Islet of Langerhans (tissue), 1 donor: ENCODE data around the gene ELMO3.

Experiments used
- FAIRE-seq: peaks from one replicate; lab custom pipeline; 2011; peaks lifted over from hg19 to GRCh38; lab: Jason Lieb, UNC

ELMO3 gene

DNA sequence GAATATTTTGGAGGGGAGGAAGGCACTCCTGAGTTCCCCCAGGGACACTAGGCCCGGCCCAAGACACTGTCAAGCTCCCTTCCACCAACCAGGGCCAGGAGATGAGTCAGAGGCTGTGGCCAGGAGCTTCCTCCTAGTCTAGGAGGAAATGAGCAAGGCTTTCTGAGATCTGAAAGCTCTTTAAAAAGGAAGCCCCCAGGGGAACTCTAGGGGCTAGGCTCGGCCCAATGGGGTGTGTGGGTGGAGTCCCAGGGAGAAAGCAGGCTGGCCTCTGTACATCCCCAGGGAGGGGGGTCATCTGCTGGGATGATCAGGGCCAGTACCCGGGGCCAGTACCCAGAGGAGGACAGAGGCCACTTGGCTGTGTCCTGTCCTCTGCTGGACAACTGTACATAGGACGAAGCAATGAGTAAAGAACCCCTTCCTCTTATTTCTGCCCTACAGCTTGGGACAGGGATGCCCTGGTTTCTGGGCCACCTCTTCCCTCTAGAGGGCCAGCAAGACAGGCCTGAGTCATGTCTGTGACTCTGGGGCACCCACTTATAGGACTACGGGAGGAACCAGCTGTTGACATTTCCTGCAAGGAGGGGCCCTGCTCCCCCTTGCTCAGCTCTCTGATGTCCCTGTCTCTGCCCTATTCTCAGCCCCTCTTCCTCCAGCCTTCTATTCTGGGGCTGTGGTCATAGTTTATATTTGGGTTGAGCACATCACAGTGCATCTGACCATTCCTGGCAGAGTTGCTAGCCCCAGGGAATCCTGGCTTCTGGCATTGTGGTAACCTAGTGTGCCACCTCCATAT is 45.7 kb downstream of the ELMO3 start:
- no peak for FAIRE-seq

- no peak for FAIRE-seq
These were observed 46.3 kb downstream of the ELMO3 start for GRCh38 chr16:67245186-67245585.

DNA sequence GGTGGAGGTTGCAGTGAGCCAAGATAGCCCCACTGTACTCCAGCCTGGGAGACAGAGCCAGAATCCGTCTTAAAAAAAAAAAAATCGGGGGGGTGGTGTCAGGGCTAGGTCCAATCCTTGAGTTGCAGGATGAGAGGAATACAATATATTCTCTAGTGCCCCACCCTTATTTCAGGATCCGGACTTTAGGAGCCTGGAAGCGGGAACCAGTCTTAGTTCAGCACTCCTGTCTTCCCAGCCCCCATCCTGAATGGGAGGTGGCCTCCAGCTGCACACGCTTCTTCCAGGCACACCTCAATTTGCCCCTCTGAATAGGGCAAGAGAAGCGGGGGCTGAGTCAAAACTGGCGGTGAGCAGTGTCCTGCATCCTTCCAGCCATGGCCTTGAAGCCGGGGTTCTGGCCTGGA is 46.7 kb downstream of the ELMO3 start:
- no peak for FAIRE-seq

DNA sequence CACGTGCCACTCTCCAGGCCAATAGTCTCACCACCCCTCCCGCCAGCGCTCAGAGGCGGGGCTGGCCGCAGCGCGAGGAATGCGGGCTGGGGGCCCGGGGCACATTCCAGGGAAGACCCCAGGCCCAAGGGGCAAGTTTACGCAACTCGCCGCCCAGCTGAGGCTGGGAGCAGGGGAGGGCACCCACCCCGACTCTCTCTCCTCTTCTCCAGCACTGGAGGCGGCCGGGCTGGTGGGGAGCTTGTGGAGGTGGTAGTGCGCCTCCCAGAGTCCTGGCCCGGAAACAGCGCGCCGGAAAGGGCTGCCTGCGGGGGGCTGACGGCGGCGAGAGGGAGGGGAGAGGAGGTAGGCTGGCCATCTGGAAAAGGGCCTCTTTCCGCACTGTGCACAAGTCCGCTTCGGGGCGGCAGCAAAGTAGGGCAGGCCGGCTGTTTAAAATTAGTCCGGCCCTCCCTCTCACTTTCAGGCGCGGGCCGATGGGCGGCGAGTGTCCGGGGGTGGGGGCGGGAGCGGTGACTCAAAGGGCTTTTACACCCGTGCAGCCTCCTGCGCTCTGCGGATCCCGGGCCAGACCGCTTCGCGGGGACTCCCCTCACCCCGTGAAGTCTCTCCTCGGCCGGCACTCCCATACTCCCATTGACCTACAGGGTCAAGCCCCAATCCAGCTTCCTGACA is 47.3 kb downstream of the ELMO3 start:
- no peak for FAIRE-seq

DNA sequence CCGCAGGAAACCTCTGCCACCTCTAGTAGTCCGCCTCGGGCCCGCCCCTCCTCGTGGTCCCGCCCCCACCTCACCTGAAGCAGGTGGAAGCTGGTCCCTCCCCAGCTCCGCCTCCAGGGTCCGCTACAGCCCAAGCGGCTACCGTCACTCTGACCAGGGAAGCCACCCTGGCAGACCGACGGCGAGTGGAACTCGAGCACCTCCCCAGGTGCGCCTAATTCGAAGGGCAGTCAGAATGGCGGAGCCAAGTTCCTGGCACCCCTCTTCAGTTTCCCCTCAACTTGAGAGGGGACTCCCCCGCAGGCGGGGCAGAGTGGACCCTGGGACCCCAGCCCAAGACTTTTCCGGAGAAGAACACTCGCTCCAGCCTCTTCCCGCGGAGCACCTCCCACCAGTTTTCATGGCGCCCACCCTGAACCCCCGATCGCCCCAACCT is 47.8 kb downstream of the ELMO3 start:
- no peak for FAIRE-seq

DNA sequence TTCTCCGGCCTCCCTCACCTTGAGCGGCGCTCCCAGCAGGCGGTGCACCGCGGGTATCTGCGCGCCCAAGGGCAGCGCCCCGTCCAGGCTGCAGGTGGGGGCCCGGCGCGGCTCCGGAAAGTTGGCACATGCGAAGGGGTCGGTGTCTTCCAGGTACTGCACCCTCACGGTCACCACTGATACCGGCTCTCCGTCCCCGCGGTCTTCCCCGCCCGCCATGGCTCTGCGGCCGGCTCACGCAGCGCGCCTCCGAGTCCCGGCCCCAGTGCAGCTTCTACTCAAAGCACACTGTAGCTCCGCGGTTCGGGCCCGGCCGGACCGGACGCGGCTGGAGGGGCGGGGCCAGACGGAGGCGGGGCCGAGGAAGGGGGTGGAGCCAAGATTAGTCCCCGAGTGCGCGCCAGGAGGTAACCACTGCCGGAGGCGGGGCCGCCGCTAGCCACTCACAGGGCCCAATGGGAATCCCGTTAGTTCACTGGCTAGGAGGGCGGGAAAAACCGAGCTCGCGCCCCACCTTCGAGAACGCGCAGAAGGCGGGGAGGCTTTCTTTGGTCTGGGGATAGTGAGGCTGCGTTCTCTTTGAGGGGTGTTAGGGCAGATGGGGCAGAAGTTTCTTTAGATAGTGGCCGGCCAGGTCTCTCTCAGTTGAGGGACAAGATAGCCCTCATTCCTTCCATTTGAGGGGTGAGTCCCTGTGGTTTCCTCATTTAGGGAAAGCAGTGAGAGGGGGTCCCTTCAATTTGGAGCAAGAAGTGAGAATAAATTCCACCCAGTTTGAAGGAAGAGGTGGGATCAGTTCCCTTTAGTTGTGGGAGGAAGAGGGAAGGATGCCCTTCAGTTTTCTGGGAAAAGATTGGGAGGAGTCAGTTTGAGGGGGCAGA is 48.5 kb downstream of the ELMO3 start, which contains the start of gene FHOD1:
TSS of gene FHOD1 (minus strand) at position 290 of the 881 bp plus-strand sequence. CDS start at position 219, 71 bp downstream.
- FAIRE-seq: no peak

DNA sequence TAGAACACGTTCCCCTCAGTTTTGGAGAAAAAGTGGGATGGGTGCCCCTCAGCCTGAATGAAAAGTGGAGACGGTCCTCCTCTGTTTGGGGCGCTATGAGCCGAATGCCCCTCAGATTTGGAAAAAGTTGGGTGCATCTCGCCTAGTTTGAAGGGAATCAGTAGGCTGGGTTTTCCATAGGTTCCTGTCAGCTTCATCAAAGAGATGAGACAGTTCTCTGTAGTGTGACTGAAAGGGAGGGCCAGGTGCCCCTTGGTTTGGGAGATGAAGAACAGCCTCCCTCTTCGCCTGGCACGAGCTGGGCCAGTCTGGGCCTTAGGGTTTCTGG is 49.1 kb downstream of the ELMO3 start:
- FAIRE-seq: no peak

DNA sequence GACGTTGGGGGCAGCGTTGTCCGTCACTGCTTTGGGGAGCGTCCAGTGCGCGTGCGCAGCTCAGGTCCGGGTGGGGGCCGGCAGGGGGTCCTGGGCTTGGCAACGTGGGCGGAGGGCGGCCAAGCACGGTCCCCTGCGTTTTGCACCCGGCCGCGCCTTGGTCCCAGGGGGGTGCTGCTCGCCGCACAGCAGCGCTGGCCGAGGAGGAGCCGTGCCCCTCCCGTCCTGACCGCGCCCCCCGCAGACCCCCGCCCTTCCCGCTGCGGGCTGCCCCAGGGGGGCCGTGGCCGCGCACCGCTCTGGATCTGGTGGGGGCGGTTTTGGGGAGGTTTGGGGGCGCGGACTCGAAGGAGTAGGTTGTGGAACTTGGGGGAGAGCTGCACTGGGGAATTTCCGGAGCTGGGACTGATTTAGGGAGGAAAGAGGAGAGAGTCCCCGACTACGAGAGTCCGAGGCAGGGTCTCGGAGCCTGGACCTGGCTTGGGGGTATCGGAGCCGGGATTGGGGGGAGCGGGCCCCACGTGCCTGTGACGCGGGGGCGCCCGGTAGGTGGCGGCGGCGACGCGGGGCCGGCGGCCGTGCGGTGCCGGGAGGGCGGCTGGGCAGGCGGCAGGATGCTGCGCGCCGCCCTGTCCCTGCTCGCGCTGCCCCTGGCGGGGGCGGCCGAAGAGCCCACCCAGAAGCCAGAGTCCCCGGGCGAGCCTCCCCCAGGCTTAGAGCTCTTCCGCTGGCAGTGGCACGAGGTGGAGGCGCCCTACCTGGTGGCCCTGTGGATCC is 49.7 kb downstream of the ELMO3 start, which contains the start of gene SLC9A5:
TSS of gene SLC9A5 (plus strand) at position 579 of the 777 bp plus-strand sequence. CDS start at position 615, 36 bp downstream.
- no peak for FAIRE-seq

GRCh38 chr16:67249178-67250044 is 50.5 kb downstream of the ELMO3 start:
- FAIRE-seq: no peak

DNA sequence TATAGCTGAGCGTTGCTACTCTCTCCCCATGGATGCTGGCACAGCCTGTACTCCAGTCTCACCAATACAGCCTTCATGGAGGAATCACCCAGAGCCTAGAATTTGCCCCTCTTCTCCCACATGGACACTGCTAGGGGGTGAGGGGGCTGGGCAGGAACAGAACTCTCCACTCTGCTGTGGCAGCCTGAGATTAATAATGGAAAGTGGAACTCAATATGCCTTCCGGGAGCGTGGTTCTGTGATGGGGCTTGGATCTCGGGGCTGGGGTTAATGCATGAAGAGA is 51.1 kb downstream of the ELMO3 start:
- FAIRE-seq: no peak

- no peak for FAIRE-seq
These were observed 53.9 kb downstream of the ELMO3 start for GRCh38 chr16:67252609-67253497.
